ENCODE results near the gene ANKLE2. TPM values are rescaled to one million over a fixed set of nuclear protein-coding genes. Genes with fewer than 3 reads are reported as not detected.

Gene ANKLE2
- polyA plus RNA-seq, 2 of the 4 experiments (the other 2 are of a cell fraction): 70.7 to 103 TPM

GRCh38 chr12:132719954-132720324 is 41.7 kb downstream of the ANKLE2 start:
- no peak overlapping the region for H3K27ac ChIP-seq
- no peaks in the 10 kb centered on the region for H3K9me3 ChIP-seq
- no peak for FAIRE-seq
- ATAC-seq: no peak
- ChIA-PET CTCF (interaction anchor here (0.9 to 1.4 kb wide), 2 partner anchors 9 to 12 kb away, joined by 3 read pairs; partner anchors contain the start of gene PGAM5), POLR2A (no interaction called here)
- no peak overlapping the region for H3K4me3 ChIP-seq
- 94% methylated on average over 12 of the region's 12 CpGs for WGBS (ENCODE audit: missing lambda C conversion rate)
- no peaks in the 10 kb centered on the region for H3K4me1 ChIP-seq
- DNase-seq (ENCODE audit: low read depth in 1 of 2, low spot score in 1 of 2): no peak
- no peak overlapping the region for H3K4me2 ChIP-seq
- TF ChIP-seq, protein P1, sequence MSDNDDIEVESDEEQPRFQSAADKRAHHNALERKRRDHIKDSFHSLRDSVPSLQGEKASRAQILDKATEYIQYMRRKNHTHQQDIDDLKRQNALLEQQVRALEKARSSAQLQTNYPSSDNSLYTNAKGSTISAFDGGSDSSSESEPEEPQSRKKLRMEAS (IDR thresholded peaks at IDR 0.05): no peak
- TF ChIP-seq HEYL (CRISPR knock-in tag; IDR thresholded peaks at IDR 0.05): no peak
- TF ChIP-seq KDM1A (IDR thresholded peaks at IDR 0.05; ENCODE audit: low read depth): no peak
- no peak for TF ChIP-seq TP53 (CRISPR knock-in tag; IDR thresholded peaks at IDR 0.05)
- no peak for TF ChIP-seq NPAS2 (CRISPR knock-in tag; IDR thresholded peaks at IDR 0.05; ENCODE audit: borderline replicate concordance)
- no peak for TF ChIP-seq E2F6 (IDR thresholded peaks at IDR 0.05; ENCODE audit: borderline replicate concordance, low read depth)
- TF ChIP-seq TFCP2L1 (CRISPR knock-in tag; IDR thresholded peaks at IDR 0.05): no peak
- no peak for TF ChIP-seq POLR2A (IDR thresholded peaks at IDR 0.05; ENCODE audit: low read length)
- no peak for TF ChIP-seq RNF2 (IDR thresholded peaks at IDR 0.05; ENCODE audit: borderline replicate concordance, low read depth)
- TF ChIP-seq MYC (IDR thresholded peaks at IDR 0.05; ENCODE audit: borderline replicate concordance, low read length): no peak
- TF ChIP-seq RFX5 (IDR thresholded peaks at IDR 0.05): no peak
- no peak for TF ChIP-seq SMC3 (IDR thresholded peaks at IDR 0.05)
- TF ChIP-seq GATA3 (IDR thresholded peaks at IDR 0.05; ENCODE audit: borderline replicate concordance): no peak
- no peak for TF ChIP-seq HMGXB4 (CRISPR knock-in tag; IDR thresholded peaks at IDR 0.05; ENCODE audit: borderline replicate concordance)
- TF ChIP-seq, protein P2, sequence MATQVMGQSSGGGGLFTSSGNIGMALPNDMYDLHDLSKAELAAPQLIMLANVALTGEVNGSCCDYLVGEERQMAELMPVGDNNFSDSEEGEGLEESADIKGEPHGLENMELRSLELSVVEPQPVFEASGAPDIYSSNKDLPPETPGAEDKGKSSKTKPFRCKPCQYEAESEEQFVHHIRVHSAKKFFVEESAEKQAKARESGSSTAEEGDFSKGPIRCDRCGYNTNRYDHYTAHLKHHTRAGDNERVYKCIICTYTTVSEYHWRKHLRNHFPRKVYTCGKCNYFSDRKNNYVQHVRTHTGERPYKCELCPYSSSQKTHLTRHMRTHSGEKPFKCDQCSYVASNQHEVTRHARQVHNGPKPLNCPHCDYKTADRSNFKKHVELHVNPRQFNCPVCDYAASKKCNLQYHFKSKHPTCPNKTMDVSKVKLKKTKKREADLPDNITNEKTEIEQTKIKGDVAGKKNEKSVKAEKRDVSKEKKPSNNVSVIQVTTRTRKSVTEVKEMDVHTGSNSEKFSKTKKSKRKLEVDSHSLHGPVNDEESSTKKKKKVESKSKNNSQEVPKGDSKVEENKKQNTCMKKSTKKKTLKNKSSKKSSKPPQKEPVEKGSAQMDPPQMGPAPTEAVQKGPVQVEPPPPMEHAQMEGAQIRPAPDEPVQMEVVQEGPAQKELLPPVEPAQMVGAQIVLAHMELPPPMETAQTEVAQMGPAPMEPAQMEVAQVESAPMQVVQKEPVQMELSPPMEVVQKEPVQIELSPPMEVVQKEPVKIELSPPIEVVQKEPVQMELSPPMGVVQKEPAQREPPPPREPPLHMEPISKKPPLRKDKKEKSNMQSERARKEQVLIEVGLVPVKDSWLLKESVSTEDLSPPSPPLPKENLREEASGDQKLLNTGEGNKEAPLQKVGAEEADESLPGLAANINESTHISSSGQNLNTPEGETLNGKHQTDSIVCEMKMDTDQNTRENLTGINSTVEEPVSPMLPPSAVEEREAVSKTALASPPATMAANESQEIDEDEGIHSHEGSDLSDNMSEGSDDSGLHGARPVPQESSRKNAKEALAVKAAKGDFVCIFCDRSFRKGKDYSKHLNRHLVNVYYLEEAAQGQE (IDR thresholded peaks at IDR 0.05): no peak
- TF ChIP-seq ZNF302 (CRISPR knock-in tag; IDR thresholded peaks at IDR 0.05): no peak

- no peak overlapping the region for H3K4me2 ChIP-seq
- POLR2A ChIA-PET: no interaction called here
- no peaks in the 10 kb centered on the region for H3K9me3 ChIP-seq
- CTCF ChIA-PET: interaction anchor here (0.6 to 1.8 kb wide), 4 partner anchors 8 to 68 kb away, joined by 3 to 4 read pairs (median 3); partner anchors contain the start of gene PGAM5
- ATAC-seq (peak; percentile 8 to 26; a peak in 4 of 6 replicates), DNase-seq (ENCODE audit: low read depth in 1 of 2, low spot score in 1 of 2) (no peak), FAIRE-seq (no peak)
- H3K4me1 ChIP-seq: no peaks in the 10 kb centered on the region
- H3K27ac ChIP-seq: no peak overlapping the region
- WGBS (ENCODE audit: missing lambda C conversion rate): 85% methylated on average over 31 of the region's 31 CpGs
- no peak for TF ChIP-seq ZSCAN20 (CRISPR knock-in tag; IDR thresholded peaks at IDR 0.05)
- TF ChIP-seq ATOH8 (CRISPR knock-in tag; IDR thresholded peaks at IDR 0.05; ENCODE audit: low read depth): no peak
- no peak for TF ChIP-seq RFX5 (IDR thresholded peaks at IDR 0.05)
- peak; percentile 53; the same call in 1 of the 2 replicates for TF ChIP-seq PBX3 (IDR thresholded peaks at IDR 0.05)
- TF ChIP-seq SMC3 (IDR thresholded peaks at IDR 0.05): no peak
- no peak overlapping the region for H3K4me3 ChIP-seq
Observed at GRCh38 chr12:132719141-132719953, 42.3 kb downstream of the ANKLE2 start.

Measured in A549 (cell line).